WERI-Rb-1 (cell line): ENCODE results near the gene THPO.

Source experiments
- DNase-seq: peaks from one replicate; pipeline ENCODE4 v3.0.0-alpha.2; 2020
- H3K27ac ChIP-seq: fragments of 250-450 bp; sonication (Bioruptor Pico); 2 replicates; pipeline ENCODE4 v1.5.1; 2020; ENCODE audit warnings: mild to moderate bottlenecking, moderate library complexity
- H3K27me3 ChIP-seq: fragments of 250-450 bp; sonication (Bioruptor Pico); 2 replicates; pipeline ENCODE4 v1.5.1; 2021; ENCODE audit warnings: mild to moderate bottlenecking, low read depth, moderate library complexity; ENCODE audit not compliant: insufficient read depth, severe bottlenecking
- H3K36me3 ChIP-seq: fragments of 250-450 bp; sonication (Bioruptor Pico); 2 replicates; pipeline ENCODE4 v1.5.1; 2020; ENCODE audit warnings: mild to moderate bottlenecking, moderate library complexity
- H3K4me3 ChIP-seq: 2 replicates; pipeline ENCODE4 v1.5.1; 2011; ENCODE audit warnings: low read depth, mild to moderate bottlenecking, control low read depth, low read length
- H3K9me3 ChIP-seq: fragments of 250-450 bp; sonication (Bioruptor Pico); 2 replicates; pipeline ENCODE4 v1.5.1; 2021; ENCODE audit warnings: mild to moderate bottlenecking, moderate library complexity; ENCODE audit not compliant: severe bottlenecking
- TF ChIP-seq, protein P1 (sequence below): IDR thresholded peaks from 2 replicates; pipeline ENCODE4 v1.5.1; 2011; ENCODE audit warnings: low read depth, mild to moderate bottlenecking, control low read depth, inconsistent platforms, low read length

Gene THPO

DNA sequence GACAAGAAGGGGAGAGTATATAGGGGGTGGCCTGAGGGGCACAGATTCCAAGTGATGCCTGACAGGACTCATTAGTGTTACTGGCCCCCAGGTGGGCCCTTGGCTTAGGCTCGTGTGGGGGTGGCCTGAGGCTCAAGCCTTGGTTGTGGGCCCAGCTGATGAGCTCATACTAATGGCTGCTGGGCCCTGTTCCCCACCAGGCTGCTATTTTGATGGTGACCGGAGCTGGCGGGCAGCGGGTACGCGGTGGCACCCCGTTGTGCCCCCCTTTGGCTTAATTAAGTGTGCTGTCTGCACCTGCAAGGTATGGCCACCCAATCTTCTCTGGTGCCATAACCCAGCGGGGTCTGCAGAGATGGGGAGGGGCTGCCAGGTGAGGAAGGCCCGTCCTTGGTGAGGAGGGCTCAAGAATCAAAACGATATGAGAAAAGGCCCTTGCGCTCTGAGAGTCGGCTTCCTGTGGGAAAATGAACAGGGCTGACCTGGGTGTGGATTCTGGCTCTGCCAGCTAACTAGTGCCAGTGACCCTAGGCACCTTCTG, 9.2 kb upstream of the THPO start:
- Histone ChIP-seq H3K36me3 (peaks cover 40% of the 10 kb centered on the region), H3K9me3 (no peaks in the 10 kb centered on the region), H3K27me3 (no peaks in the 10 kb centered on the region), H3K4me3 (no peak overlapping the region), H3K27ac (no peak overlapping the region)
- TF ChIP-seq, protein P1, sequence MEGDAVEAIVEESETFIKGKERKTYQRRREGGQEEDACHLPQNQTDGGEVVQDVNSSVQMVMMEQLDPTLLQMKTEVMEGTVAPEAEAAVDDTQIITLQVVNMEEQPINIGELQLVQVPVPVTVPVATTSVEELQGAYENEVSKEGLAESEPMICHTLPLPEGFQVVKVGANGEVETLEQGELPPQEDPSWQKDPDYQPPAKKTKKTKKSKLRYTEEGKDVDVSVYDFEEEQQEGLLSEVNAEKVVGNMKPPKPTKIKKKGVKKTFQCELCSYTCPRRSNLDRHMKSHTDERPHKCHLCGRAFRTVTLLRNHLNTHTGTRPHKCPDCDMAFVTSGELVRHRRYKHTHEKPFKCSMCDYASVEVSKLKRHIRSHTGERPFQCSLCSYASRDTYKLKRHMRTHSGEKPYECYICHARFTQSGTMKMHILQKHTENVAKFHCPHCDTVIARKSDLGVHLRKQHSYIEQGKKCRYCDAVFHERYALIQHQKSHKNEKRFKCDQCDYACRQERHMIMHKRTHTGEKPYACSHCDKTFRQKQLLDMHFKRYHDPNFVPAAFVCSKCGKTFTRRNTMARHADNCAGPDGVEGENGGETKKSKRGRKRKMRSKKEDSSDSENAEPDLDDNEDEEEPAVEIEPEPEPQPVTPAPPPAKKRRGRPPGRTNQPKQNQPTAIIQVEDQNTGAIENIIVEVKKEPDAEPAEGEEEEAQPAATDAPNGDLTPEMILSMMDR = no peak
- no peak for DNase-seq

DNA sequence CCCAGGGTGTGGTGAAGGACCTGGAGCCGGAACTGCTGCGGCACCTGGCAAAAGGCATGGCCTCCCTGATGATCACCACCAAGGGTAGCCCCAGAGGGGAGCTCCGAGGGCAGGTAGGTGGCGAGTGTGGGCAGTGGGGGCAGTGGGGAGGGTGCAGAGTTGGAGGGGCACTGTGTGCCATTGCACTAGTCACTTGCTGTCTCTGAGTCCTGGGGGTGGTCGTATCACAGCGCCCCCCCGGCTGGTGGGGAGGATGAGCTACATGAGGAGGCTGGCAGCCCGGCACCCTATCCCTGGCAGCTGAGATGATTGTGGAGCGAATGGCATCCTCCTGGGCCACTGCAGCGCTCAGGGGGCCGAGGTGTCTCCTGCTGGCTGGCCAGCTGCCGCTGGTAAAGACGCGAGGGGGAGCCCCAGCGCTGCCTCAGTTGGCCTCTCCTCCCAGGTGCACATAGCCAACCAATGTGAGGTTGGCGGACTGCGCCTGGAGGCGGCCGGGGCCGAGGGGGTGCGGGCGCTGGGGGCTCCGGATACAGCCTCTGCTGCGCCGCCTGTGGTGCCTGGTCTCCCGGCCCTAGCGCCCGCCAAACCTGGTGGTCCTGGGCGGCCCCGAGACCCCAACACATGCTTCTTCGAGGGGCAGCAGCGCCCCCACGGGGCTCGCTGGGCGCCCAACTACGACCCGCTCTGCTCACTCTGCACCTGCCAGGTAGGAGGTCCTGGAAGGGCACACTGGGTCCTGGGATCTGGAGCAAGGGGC, 8.2 kb upstream of the THPO start:
- Histone ChIP-seq H3K27me3 (no peaks in the 10 kb centered on the region), H3K36me3 (peaks cover 45% of the 10 kb centered on the region), H3K27ac (no peak overlapping the region), H3K9me3 (no peaks in the 10 kb centered on the region), H3K4me3 (no peak overlapping the region)
- TF ChIP-seq, protein P1 = no peak
- no peak for DNase-seq

DNA sequence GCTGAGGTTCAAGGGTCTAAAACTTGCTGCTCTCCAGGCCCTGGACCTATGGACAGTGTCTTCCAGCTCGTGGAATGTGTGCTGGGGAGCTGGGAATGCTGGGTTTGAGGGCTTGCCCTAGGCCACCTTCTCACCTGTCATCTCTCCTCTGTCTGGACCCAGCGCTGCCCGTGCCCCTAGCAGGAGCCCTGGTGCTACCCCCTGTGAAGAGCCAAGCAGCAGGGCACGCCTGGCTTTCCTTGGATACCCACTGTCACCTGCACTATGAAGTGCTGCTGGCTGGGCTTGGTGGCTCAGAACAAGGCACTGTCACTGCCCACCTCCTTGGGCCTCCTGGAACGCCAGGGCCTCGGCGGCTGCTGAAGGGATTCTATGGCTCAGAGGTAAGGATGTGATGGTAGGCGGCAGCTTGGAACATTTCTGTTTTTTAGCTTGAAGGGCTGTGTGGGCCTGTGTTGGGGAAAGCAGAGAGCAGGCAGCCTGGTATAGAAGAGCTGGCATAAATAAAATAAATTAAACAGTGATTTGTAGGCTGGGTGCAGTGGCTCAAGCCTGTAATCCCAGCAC, 6.9 kb upstream of the THPO start:
- no peak overlapping the region for H3K4me3 ChIP-seq
- H3K27ac ChIP-seq = no peak overlapping the region
- TF ChIP-seq, protein P1 = no peak
- DNase-seq = no peak
- peaks cover 45% of the 10 kb centered on the region for H3K36me3 ChIP-seq
- H3K9me3 ChIP-seq = no peaks in the 10 kb centered on the region
- H3K27me3 ChIP-seq = no peaks in the 10 kb centered on the region

DNA sequence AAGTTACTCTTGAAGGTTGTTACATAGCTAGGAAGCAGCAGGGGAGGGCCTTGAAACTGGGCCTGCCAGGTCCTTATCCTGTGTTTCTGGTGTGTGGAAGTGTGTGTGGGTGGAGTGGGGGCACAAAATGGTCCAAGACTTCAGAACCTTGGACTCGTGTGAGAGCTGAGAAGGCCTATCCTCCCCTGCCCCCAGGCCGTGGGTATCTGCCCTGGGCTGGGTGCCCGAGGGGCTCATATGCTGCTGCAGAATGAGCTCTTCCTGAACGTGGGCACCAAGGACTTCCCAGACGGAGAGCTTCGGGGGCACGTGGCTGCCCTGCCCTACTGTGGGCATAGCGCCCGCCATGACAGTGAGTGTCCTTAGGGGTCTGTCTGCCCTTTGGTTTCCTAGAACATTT, 6.3 kb upstream of the THPO start:
- peaks cover 45% of the 10 kb centered on the region for H3K36me3 ChIP-seq
- H3K27me3 ChIP-seq = no peaks in the 10 kb centered on the region
- DNase-seq = no peak
- H3K27ac ChIP-seq = no peak overlapping the region
- no peaks in the 10 kb centered on the region for H3K9me3 ChIP-seq
- no peak overlapping the region for H3K4me3 ChIP-seq
- TF ChIP-seq, protein P1 = no peak

DNA sequence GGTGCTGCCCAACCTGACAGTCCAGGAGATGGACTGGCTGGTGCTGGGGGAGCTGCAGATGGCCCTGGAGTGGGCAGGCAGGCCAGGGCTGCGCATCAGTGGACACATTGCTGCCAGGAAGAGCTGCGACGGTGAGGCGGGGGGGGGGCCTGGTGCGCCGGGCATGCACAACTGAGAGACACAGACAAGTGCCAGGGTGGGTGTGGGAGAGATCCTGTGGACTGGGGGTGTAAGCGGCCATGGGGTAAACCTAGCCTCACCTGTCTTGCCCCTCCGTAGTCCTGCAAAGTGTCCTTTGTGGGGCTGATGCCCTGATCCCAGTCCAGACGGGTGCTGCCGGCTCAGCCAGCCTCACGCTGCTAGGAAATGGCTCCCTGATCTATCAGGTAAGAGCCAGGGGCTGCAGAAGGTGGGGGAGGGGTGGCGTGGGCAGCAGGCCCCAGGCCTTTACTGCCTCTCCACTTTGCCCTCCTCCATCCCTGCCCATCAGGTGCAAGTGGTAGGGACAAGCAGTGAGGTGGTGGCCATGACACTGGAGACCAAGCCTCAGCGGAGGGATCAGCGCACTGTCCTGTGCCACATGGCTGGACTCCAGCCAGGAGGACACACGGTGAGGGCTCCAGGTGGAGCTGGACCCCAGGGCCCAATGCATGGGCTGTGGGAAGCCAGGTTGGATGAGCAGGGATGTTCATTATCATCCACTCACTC, 5.2 kb upstream of the THPO start:
- TF ChIP-seq, protein P1 = no peak
- Histone ChIP-seq H3K27me3 (no peaks in the 10 kb centered on the region), H3K36me3 (peaks cover 40% of the 10 kb centered on the region), H3K4me3 (no peak overlapping the region), H3K27ac (no peak overlapping the region), H3K9me3 (no peaks in the 10 kb centered on the region)
- DNase-seq = no peak
